HUES6 (cell line): ENCODE results near the gene PCDH19.

ENCODE experiments used
- H3K27ac ChIP-seq: 2 replicates; pipeline ENCODE4 v1.7.0; 2013; ENCODE audit warnings: low read depth, mild to moderate bottlenecking, low read length, inconsistent platforms
- H3K27me3 ChIP-seq: 2 replicates; pipeline ENCODE4 v1.6.1; 2013; ENCODE audit warnings: low read length; ENCODE audit not compliant: control insufficient read depth, insufficient read depth
- H3K36me3 ChIP-seq: 2 replicates; pipeline ENCODE4 v1.6.1; 2013; ENCODE audit warnings: low read length; ENCODE audit not compliant: control insufficient read depth, insufficient read depth
- H3K4me1 ChIP-seq: 2 replicates; pipeline ENCODE4 v1.6.1; 2013; ENCODE audit warnings: low read length; ENCODE audit not compliant: control insufficient read depth, insufficient read depth
- H3K4me3 ChIP-seq: 2 replicates; pipeline ENCODE4 v1.5.1; 2013; ENCODE audit warnings: low read depth, low read length
- H3K9ac ChIP-seq: one replicate; pipeline ENCODE4 v1.6.1; 2013; ENCODE audit warnings: mild to moderate bottlenecking, low read length
- H3K9me3 ChIP-seq: 2 replicates; pipeline ENCODE4 v1.6.1; 2013; ENCODE audit warnings: low read depth, low read length; ENCODE audit not compliant: control insufficient read depth, insufficient read depth

Gene PCDH19

GRCh38 chrX:100350704-100351489, 59.2 kb downstream of the PCDH19 start:
- H3K27me3 ChIP-seq = peaks cover 20% of the 10 kb centered on the region; the same call in 1 of the 2 replicates
- H3K9ac ChIP-seq = no peak overlapping the region
- no peaks in the 10 kb centered on the region for H3K36me3 ChIP-seq
- no peak overlapping the region for H3K4me3 ChIP-seq
- H3K4me1 ChIP-seq = 0 out of 2 replicates have a peak, but pooled peaks cover 2% of the 10 kb centered on the region
- no peaks in the 10 kb centered on the region for H3K9me3 ChIP-seq
- no peak overlapping the region for H3K27ac ChIP-seq

- H3K4me1 ChIP-seq = 0 out of 2 replicates have a peak, but pooled peaks cover 2% of the 10 kb centered on the region
- H3K36me3 ChIP-seq = no peaks in the 10 kb centered on the region
- no peak overlapping the region for H3K9ac ChIP-seq
- no peak overlapping the region for H3K27ac ChIP-seq
- peaks cover 20% of the 10 kb centered on the region; the same call in 1 of the 2 replicates for H3K27me3 ChIP-seq
- H3K4me3 ChIP-seq = no peak overlapping the region
- H3K9me3 ChIP-seq = no peaks in the 10 kb centered on the region
These were observed 60.7 kb downstream of the PCDH19 start for GRCh38 chrX:100349391-100349790.

GRCh38 chrX:100341142-100341510, 68.9 kb downstream of the PCDH19 start:
- Histone ChIP-seq H3K4me3 (no peak overlapping the region), H3K36me3 (no peaks in the 10 kb centered on the region; the same call in 1 of the 2 replicates), H3K4me1 (no peaks in the 10 kb centered on the region), H3K9ac (no peak overlapping the region), H3K27ac (no peak overlapping the region), H3K27me3 (peaks cover 8% of the 10 kb centered on the region; the same call in 1 of the 2 replicates), H3K9me3 (no peaks in the 10 kb centered on the region)

GRCh38 chrX:100340491-100341141, 69.5 kb downstream of the PCDH19 start:
- no peaks in the 10 kb centered on the region for H3K4me1 ChIP-seq
- H3K36me3 ChIP-seq = no peaks in the 10 kb centered on the region; the same call in 1 of the 2 replicates
- peaks cover 9% of the 10 kb centered on the region; the same call in 1 of the 2 replicates for H3K27me3 ChIP-seq
- H3K4me3 ChIP-seq = no peak overlapping the region
- no peak overlapping the region for H3K27ac ChIP-seq
- no peak overlapping the region for H3K9ac ChIP-seq
- H3K9me3 ChIP-seq = no peaks in the 10 kb centered on the region

- no peaks in the 10 kb centered on the region; the same call in 1 of the 2 replicates for H3K27me3 ChIP-seq
- no peak overlapping the region for H3K4me3 ChIP-seq
These were observed 81.7 kb downstream of the PCDH19 start for GRCh38 chrX:100328351-100328750.

GRCh38 chrX:100319716-100320115, 90.4 kb downstream of the PCDH19 start:
- no peak overlapping the region for H3K27ac ChIP-seq
- H3K4me1 ChIP-seq = no peaks in the 10 kb centered on the region
- no peak overlapping the region for H3K9ac ChIP-seq
- H3K9me3 ChIP-seq = no peaks in the 10 kb centered on the region
- no peaks in the 10 kb centered on the region for H3K36me3 ChIP-seq
- peaks cover 11% of the 10 kb centered on the region; the same call in 1 of the 2 replicates for H3K27me3 ChIP-seq
- no peak overlapping the region for H3K4me3 ChIP-seq

More at GRCh38 chrX:100328351-100328750, 81.7 kb downstream of the PCDH19 start:
- no peak overlapping the region for H3K27ac ChIP-seq
- peaks cover 11% of the 10 kb centered on the region; the same call in 1 of the 2 replicates for H3K4me1 ChIP-seq
- H3K9ac ChIP-seq = no peak overlapping the region
- no peaks in the 10 kb centered on the region for H3K36me3 ChIP-seq
- H3K9me3 ChIP-seq = no peaks in the 10 kb centered on the region

GRCh38 chrX:100316987-100317386, 93.1 kb downstream of the PCDH19 start:
- no peaks in the 10 kb centered on the region for H3K36me3 ChIP-seq
- H3K4me3 ChIP-seq = no peak overlapping the region
- no peak overlapping the region for H3K9ac ChIP-seq
- H3K4me1 ChIP-seq = no peaks in the 10 kb centered on the region
- peaks cover 11% of the 10 kb centered on the region; the same call in 1 of the 2 replicates for H3K27me3 ChIP-seq
- no peak overlapping the region for H3K27ac ChIP-seq
- no peaks in the 10 kb centered on the region for H3K9me3 ChIP-seq

GRCh38 chrX:100315566-100315965, 94.5 kb downstream of the PCDH19 start:
- Histone ChIP-seq H3K27ac (no peak overlapping the region), H3K4me3 (no peak overlapping the region), H3K9me3 (no peaks in the 10 kb centered on the region), H3K36me3 (no peaks in the 10 kb centered on the region), H3K9ac (no peak overlapping the region), H3K4me1 (no peaks in the 10 kb centered on the region), H3K27me3 (peaks cover 11% of the 10 kb centered on the region; the same call in 1 of the 2 replicates)

GRCh38 chrX:100299559-100299958, 110.5 kb downstream of the PCDH19 start:
- no peaks in the 10 kb centered on the region for H3K9me3 ChIP-seq
- H3K27ac ChIP-seq = no peak overlapping the region
- H3K4me3 ChIP-seq = no peak overlapping the region
- H3K4me1 ChIP-seq = peaks cover 5% of the 10 kb centered on the region
- no peak overlapping the region for H3K9ac ChIP-seq
- peaks cover 3% of the 10 kb centered on the region; the same call in 1 of the 2 replicates for H3K27me3 ChIP-seq
- no peaks in the 10 kb centered on the region for H3K36me3 ChIP-seq

- Histone ChIP-seq H3K9me3 (no peaks in the 10 kb centered on the region), H3K27me3 (peaks cover 3% of the 10 kb centered on the region; the same call in 1 of the 2 replicates), H3K9ac (no peak overlapping the region), H3K36me3 (no peaks in the 10 kb centered on the region), H3K4me3 (no peak overlapping the region), H3K27ac (no peak overlapping the region), H3K4me1 (peaks cover 5% of the 10 kb centered on the region)
These were observed 112.3 kb downstream of the PCDH19 start for GRCh38 chrX:100297728-100298127.

- Histone ChIP-seq H3K9ac (no peak overlapping the region), H3K27me3 (peaks cover 3% of the 10 kb centered on the region; the same call in 1 of the 2 replicates), H3K4me1 (peaks cover 5% of the 10 kb centered on the region), H3K4me3 (no peak overlapping the region), H3K27ac (no peak overlapping the region), H3K36me3 (no peaks in the 10 kb centered on the region), H3K9me3 (no peaks in the 10 kb centered on the region)
These were observed 113.8 kb downstream of the PCDH19 start for GRCh38 chrX:100296183-100296753.
